WERI-Rb-1 (cell line): ENCODE data around the gene MAT2A.

ENCODE experiments used
- DNase-seq: peaks from one replicate; pipeline ENCODE4 v3.0.0-alpha.2; 2020
- H3K27ac ChIP-seq: fragments of 250-450 bp; sonication (Bioruptor Pico); 2 replicates; pipeline ENCODE4 v1.5.1; 2020; ENCODE audit warnings: mild to moderate bottlenecking, moderate library complexity
- H3K27me3 ChIP-seq: fragments of 250-450 bp; sonication (Bioruptor Pico); 2 replicates; pipeline ENCODE4 v1.5.1; 2021; ENCODE audit warnings: mild to moderate bottlenecking, low read depth, moderate library complexity; ENCODE audit not compliant: insufficient read depth, severe bottlenecking
- H3K36me3 ChIP-seq: fragments of 250-450 bp; sonication (Bioruptor Pico); 2 replicates; pipeline ENCODE4 v1.5.1; 2020; ENCODE audit warnings: mild to moderate bottlenecking, moderate library complexity
- H3K4me3 ChIP-seq: 2 replicates; pipeline ENCODE4 v1.5.1; 2011; ENCODE audit warnings: low read depth, mild to moderate bottlenecking, control low read depth, low read length
- H3K9me3 ChIP-seq: fragments of 250-450 bp; sonication (Bioruptor Pico); 2 replicates; pipeline ENCODE4 v1.5.1; 2021; ENCODE audit warnings: mild to moderate bottlenecking, moderate library complexity; ENCODE audit not compliant: severe bottlenecking
- TF ChIP-seq, protein P1 (sequence below): IDR thresholded peaks from 2 replicates; pipeline ENCODE4 v1.5.1; 2011; ENCODE audit warnings: low read depth, mild to moderate bottlenecking, control low read depth, inconsistent platforms, low read length

Gene MAT2A

DNA sequence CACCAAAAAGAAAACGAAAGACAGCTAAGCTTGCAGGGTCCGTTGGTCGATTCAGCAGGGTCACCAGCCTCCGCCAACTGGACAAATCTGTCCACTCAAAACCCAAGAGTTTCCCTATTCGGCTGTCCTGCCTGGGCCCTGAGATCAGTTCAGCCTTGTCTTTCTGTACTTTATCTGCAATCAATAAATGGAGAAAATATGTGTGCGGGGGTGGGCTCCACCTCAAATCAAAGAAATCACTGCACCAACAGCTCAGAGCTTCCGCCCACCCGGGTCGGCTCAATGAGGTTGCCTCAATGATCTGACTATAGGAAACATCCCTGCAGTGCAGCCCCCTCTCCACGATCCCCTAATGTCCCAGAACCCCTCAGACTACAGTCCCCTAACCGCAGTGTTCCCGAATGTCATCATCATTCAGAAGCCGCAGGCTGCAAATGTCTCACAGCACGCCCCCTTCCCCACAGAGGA, 21.9 kb downstream of the MAT2A start:
- Histone ChIP-seq H3K9me3 (no peaks in the 10 kb centered on the region), H3K27ac (peak overlapping the region; percentile 92), H3K36me3 (peaks cover 18% of the 10 kb centered on the region), H3K27me3 (no peaks in the 10 kb centered on the region), H3K4me3 (peak overlapping the region; percentile 98)
- no peak for DNase-seq
- TF ChIP-seq, protein P1, sequence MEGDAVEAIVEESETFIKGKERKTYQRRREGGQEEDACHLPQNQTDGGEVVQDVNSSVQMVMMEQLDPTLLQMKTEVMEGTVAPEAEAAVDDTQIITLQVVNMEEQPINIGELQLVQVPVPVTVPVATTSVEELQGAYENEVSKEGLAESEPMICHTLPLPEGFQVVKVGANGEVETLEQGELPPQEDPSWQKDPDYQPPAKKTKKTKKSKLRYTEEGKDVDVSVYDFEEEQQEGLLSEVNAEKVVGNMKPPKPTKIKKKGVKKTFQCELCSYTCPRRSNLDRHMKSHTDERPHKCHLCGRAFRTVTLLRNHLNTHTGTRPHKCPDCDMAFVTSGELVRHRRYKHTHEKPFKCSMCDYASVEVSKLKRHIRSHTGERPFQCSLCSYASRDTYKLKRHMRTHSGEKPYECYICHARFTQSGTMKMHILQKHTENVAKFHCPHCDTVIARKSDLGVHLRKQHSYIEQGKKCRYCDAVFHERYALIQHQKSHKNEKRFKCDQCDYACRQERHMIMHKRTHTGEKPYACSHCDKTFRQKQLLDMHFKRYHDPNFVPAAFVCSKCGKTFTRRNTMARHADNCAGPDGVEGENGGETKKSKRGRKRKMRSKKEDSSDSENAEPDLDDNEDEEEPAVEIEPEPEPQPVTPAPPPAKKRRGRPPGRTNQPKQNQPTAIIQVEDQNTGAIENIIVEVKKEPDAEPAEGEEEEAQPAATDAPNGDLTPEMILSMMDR, result no peak

DNA sequence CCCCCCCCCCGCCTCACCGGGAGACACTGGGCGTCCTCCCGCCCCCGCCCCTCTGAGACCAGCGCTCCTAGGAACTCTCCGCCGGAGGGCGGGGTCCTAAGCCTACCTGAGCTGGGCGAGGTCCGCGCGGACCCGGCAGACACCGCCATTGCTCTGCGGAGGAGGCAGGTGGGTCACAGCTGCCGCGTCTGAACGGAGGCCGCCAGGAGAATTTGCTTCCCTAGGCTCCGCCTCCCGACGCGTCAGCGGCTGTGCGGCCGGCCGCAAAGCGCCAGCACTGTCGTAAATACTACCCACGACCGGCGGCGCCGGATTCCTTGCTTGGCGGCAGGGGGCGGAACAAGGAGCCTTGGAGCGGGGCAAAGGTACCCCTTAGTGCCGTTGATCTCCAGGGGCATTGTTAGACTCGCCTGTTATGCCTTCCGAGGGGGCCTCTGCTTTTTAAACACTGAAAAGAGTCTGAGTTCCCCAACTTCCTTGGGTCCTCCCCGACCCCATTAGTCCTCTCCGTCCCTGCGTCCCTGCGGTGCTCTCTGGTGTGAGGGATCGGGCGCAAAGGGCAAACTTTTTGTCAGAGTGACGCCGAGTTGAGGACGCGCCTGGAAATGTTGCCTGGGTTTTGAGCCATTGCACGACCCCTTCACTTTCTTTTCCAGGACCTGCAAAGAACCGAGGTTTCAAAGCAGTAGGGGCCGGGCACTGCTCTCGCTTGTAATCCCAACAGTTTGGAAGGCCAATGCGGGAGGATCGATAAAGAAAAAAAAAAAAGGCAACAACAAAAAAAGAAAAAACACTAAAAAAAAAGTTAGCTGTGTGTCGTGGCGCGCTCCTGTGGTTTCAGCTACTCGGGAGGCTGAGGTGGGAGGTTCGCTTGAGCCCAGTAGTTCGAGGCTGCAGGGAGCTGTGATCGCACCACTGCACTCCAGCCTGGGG, 22.6 kb downstream of the MAT2A start, which contains the start of gene GGCX:
Gene GGCX (minus strand): TSS at position 214 of the 933 bp plus-strand sequence. CDS start 65 bp downstream, at position 149.
- peak within 1 kb of the TSS; percentile 98 for H3K4me3 ChIP-seq
- H3K36me3 ChIP-seq, result peaks cover 18% of the 10 kb centered on the region
- no peaks in the 10 kb centered on the region for H3K9me3 ChIP-seq
- no peaks in the 10 kb centered on the region for H3K27me3 ChIP-seq
- DNase-seq, result peak; percentile 96
- TF ChIP-seq, protein P1, result no peak
- H3K27ac ChIP-seq, result peak within 1 kb of the TSS; percentile 92

DNA sequence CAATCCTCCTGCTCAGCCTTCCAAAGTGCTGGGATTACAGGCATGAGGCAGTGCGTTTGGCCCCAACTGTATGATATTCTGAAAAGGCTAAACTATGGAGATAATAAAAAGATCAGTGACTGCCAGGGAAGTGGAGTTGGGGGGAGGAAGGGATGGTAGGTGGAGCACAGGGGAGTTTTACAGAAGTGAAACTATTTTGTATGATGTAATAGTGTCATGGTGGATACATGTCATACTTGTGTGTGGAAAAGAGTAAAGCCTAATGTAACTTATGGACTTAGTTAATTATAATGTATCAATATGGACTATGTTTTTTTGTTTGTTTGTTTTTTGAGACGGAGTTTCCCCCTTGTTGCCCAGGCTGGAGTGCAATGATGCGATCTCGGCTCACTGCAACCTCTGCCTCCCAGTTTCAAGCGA, 25.2 kb downstream of the MAT2A start:
- Histone ChIP-seq H3K9me3 (no peaks in the 10 kb centered on the region), H3K36me3 (peaks cover 3% of the 10 kb centered on the region), H3K4me3 (no peak overlapping the region), H3K27ac (no peak overlapping the region), H3K27me3 (no peaks in the 10 kb centered on the region)
- TF ChIP-seq, protein P1, result no peak
- DNase-seq, result no peak

DNA sequence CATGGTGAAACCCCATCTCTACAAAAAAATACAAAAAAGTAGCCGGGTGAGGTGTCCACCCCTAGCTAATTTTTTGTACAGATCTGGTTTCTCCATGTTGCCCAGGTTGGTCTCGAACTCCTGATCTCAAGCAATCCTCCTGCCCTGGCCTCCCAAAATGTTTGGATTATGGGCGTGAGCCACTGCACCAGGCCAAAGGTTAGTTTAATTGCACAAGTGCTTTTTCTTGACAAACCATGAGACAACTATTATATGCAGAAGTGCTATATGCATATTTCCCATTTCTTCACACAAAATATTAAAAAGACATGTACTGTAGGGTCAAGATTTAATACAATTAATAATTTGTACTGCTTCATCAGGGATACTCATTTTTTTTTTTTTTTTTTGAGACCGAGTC, 27.3 kb downstream of the MAT2A start:
- Histone ChIP-seq H3K36me3 (no peaks in the 10 kb centered on the region; the same call in 1 of the 2 replicates), H3K27ac (no peak overlapping the region), H3K4me3 (no peak overlapping the region), H3K27me3 (no peaks in the 10 kb centered on the region), H3K9me3 (no peaks in the 10 kb centered on the region)
- TF ChIP-seq, protein P1, result no peak
- DNase-seq, result no peak

DNA sequence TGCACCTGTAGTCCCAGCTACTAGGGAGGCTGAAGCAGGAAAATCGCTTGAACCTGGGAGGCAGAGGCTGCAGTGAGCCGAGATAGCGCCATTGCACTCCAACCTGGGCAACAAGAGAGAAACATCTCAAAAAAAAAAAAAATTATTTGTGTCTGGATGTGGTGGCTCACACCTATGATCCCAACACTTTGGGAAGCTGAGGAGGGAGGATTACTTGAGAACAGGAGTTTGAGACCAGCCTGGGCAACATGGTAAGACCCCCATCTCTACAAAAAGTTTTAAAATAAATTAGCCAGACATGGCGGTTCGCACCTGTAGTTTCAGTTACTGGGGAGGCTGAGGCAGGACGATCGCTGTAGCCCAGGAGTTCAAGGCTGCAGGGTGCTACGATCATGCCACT, 36.8 kb downstream of the MAT2A start:
- H3K4me3 ChIP-seq, result no peak overlapping the region
- TF ChIP-seq, protein P1, result no peak
- no peaks in the 10 kb centered on the region for H3K36me3 ChIP-seq
- H3K9me3 ChIP-seq, result no peaks in the 10 kb centered on the region
- DNase-seq, result no peak
- no peak overlapping the region for H3K27ac ChIP-seq
- H3K27me3 ChIP-seq, result no peaks in the 10 kb centered on the region
